ENCODE results near the gene EMC9. TPM values are rescaled to one million over a fixed set of nuclear protein-coding genes. Genes with fewer than 3 reads are reported as not detected.

Gene EMC9
- total and polyA plus RNA-seq, 4 donors = 4.6 to 29.4 (median 20.0) TPM

DNA sequence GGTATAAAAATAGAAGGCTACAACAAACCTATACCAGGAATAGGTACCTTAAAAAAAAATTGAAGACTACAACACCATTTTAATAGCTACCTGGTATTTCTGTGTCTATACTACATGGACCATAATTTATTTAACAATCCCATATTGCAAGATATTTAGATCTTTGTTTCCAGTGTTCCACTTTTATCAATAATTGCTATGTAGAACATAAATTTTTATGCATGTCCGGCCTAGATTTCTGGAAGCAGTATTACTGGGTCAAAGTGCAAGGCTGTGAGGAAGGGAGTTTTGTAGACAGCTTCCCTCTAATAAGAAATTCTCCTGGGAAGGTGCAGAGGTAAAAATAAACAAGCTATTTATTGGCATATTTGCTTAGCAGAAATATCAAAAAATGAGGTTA, 30.9 kb downstream of the EMC9 start:
- no peak for ATAC-seq (ENCODE audit: insufficient read depth, low FRiP score)
- TF ChIP-seq, protein P1, sequence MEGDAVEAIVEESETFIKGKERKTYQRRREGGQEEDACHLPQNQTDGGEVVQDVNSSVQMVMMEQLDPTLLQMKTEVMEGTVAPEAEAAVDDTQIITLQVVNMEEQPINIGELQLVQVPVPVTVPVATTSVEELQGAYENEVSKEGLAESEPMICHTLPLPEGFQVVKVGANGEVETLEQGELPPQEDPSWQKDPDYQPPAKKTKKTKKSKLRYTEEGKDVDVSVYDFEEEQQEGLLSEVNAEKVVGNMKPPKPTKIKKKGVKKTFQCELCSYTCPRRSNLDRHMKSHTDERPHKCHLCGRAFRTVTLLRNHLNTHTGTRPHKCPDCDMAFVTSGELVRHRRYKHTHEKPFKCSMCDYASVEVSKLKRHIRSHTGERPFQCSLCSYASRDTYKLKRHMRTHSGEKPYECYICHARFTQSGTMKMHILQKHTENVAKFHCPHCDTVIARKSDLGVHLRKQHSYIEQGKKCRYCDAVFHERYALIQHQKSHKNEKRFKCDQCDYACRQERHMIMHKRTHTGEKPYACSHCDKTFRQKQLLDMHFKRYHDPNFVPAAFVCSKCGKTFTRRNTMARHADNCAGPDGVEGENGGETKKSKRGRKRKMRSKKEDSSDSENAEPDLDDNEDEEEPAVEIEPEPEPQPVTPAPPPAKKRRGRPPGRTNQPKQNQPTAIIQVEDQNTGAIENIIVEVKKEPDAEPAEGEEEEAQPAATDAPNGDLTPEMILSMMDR (IDR thresholded peaks at IDR 0.05; ENCODE audit: control extremely low read depth, extremely low read depth) = no peak
- no peaks in the 10 kb centered on the region for H3K27me3 ChIP-seq (ENCODE audit: control insufficient read depth in 3 of 3, insufficient read depth in 3 of 3, low read length in 2 of 3)
- H3K9ac ChIP-seq (ENCODE audit: insufficient read depth in 1 of 2, low read length in 2 of 2) = no peak overlapping the region
- no peaks in the 10 kb centered on the region for H3K36me3 ChIP-seq (ENCODE audit: control insufficient read depth in 4 of 4, insufficient read depth in 4 of 4, low read length in 4 of 4)
- 80 to 84% methylated on average over 1 of the region's 1 CpG for WGBS, 2 donors
- DNase-seq = no peak
- H3K9me3 ChIP-seq (ENCODE audit: control insufficient read depth in 4 of 4, insufficient read depth in 3 of 4, low read length in 3 of 4) = no peaks in the 10 kb centered on the region
- peaks cover 0 to 8% (median 2%) of the 10 kb centered on the region in 5 donors for H3K4me1 ChIP-seq (ENCODE audit: control insufficient read depth in 5 of 5, insufficient read depth in 5 of 5, low read length in 5 of 5)
- no peak overlapping the region for H3K4me3 ChIP-seq
- H3K27ac ChIP-seq (ENCODE audit: low read depth in 1 of 2, low read length in 1 of 2) = no peak overlapping the region

DNA sequence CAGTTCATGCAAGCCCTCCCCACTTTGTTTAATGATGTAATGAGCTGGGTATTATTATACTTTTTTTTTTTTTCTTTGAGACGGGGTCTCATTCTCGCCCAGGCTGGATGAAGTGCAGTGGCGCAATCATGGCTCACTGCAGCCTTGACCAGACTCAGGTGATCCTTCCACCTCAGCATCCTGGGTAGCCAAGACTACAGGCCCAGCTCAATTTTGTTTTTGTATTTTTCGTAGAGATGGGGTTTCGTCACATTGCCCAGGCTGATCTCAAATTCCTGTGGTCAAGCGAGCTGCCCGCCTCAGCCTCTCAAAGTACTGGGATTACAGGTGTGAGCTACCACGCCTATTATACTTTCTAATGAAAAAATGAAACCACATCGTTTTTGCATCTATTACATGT, 31.3 kb downstream of the EMC9 start:
- Histone ChIP-seq H3K36me3 (ENCODE audit: control insufficient read depth in 4 of 4, insufficient read depth in 4 of 4, low read length in 4 of 4) (no peaks in the 10 kb centered on the region), H3K9ac (ENCODE audit: insufficient read depth in 1 of 2, low read length in 2 of 2) (no peak overlapping the region), H3K4me1 (ENCODE audit: control insufficient read depth in 5 of 5, insufficient read depth in 5 of 5, low read length in 5 of 5) (peaks cover 0 to 5% (median 2%) of the 10 kb centered on the region in 5 donors), H3K9me3 (ENCODE audit: control insufficient read depth in 4 of 4, insufficient read depth in 3 of 4, low read length in 3 of 4) (no peaks in the 10 kb centered on the region), H3K27ac (ENCODE audit: low read depth in 1 of 2, low read length in 1 of 2) (no peak overlapping the region), H3K27me3 (ENCODE audit: control insufficient read depth in 3 of 3, insufficient read depth in 3 of 3, low read length in 2 of 3) (no peaks in the 10 kb centered on the region), H3K4me3 (no peak overlapping the region)
- DNase-seq (no peak), ATAC-seq (ENCODE audit: insufficient read depth, low FRiP score) (no peak)
- TF ChIP-seq, protein P1 (IDR thresholded peaks at IDR 0.05; ENCODE audit: control extremely low read depth, extremely low read depth) = no peak
- 64 to 65% methylated on average over 9 of the region's 9 CpGs for WGBS, 2 donors

DNA sequence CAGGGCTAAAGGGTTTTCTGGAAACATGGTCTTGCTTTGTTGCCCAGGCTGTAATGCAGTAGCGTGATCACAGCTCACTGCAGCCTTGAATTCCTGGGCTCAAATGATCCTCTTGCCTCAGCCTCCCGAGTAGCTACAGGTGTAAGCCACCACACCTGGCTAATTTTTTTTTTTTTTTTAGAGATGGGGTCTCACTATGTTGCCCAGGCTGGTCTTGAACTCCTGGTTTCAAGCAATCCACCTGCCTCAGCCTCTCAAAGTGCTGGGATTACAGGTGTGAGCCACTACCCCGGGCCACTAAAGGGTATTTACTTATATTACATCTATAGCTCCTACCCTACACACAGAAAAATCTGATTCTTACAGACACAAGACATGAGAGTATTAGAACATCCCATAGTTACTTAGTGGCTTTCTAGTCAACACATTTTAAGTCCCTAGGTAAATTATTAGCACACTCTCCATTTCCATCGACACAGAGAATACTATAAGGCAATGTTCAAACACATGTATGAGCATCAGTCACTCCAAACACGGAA, 33.0 kb downstream of the EMC9 start:
- no peak for ATAC-seq (ENCODE audit: insufficient read depth, low FRiP score)
- H3K4me3 ChIP-seq = no peak overlapping the region

More for the DNA sequence above, 33.0 kb downstream of the EMC9 start:
- Histone ChIP-seq H3K27me3 (ENCODE audit: control insufficient read depth in 3 of 3, insufficient read depth in 3 of 3, low read length in 2 of 3) (no peaks in the 10 kb centered on the region), H3K4me1 (ENCODE audit: control insufficient read depth in 5 of 5, insufficient read depth in 5 of 5, low read length in 5 of 5) (peaks cover 0 to 5% (median 2%) of the 10 kb centered on the region in 5 donors), H3K27ac (ENCODE audit: low read depth in 1 of 2, low read length in 1 of 2) (no peak overlapping the region), H3K9me3 (ENCODE audit: control insufficient read depth in 4 of 4, insufficient read depth in 3 of 4, low read length in 3 of 4) (no peaks in the 10 kb centered on the region), H3K9ac (ENCODE audit: insufficient read depth in 1 of 2, low read length in 2 of 2) (no peak overlapping the region), H3K36me3 (ENCODE audit: control insufficient read depth in 4 of 4, insufficient read depth in 4 of 4, low read length in 4 of 4) (peaks cover 0 to 4% (median 1%) of the 10 kb centered on the region in 4 donors)
- TF ChIP-seq, protein P1 (IDR thresholded peaks at IDR 0.05; ENCODE audit: control extremely low read depth, extremely low read depth) = no peak
- 48 to 49% methylated on average over 5 of the region's 5 CpGs for WGBS, 2 donors
- DNase-seq = no peak
